K562 (cell line): Measurements from ENCODE around the gene TMED6. TPM values are rescaled to one million over a fixed set of nuclear protein-coding genes. Genes with fewer than 3 reads are reported as not detected.

Source experiments
- ASH1L ChIP-seq: fragments of 450-650 bp; IDR thresholded peaks from 2 replicates; pipeline ENCODE4 v1.6.1; 2018; ENCODE audit warnings: borderline replicate concordance, mild to moderate bottlenecking, low read depth; ENCODE audit not compliant: partially characterized antibody
- BRD9 ChIP-seq: fragments of 450-650 bp; IDR thresholded peaks from 2 replicates; pipeline ENCODE4 v1.6.1; 2018; ENCODE audit warnings: low read depth; ENCODE audit not compliant: partially characterized antibody
- EP400 ChIP-seq: fragments of 450-650 bp; IDR thresholded peaks from 2 replicates; pipeline ENCODE4 v1.6.1; 2017; ENCODE audit warnings: antibody characterized with exemption, mild to moderate bottlenecking, moderate library complexity
- FOXK2 ChIP-seq, 2 experiments: fragments of 450-650 bp; IDR thresholded peaks in 1 of 2; conservative IDR thresholded peaks in 1 of 2; 2 replicates each; pipeline ENCODE4 v1.6.1; 2016; ENCODE audit warnings: low read depth in 2 of 2, mild to moderate bottlenecking in 1 of 2
- JUN ChIP-seq, 2 experiments: sonication (generic) in 1 of 2; formaldehyde crosslinking in 1 of 2; IDR thresholded peaks; 2 replicates each; pipeline versions ENCODE4 v1.6.1 to v1.8.0; 2012 to 2022; ENCODE audit warnings: borderline replicate concordance in 2 of 2, mild to moderate bottlenecking in 2 of 2, improper control_type of control experiment in 1 of 2, low read depth in 1 of 2, low read length in 1 of 2, missing genetic modification reagents in 1 of 2
- MEIS2 ChIP-seq: fragments of 450-650 bp; IDR thresholded peaks from 2 replicates; pipeline ENCODE4 v1.6.1; 2014; ENCODE audit warnings: mild to moderate bottlenecking; ENCODE audit not compliant: partially characterized antibody
- MTA1 ChIP-seq: fragments of 450-650 bp; IDR thresholded peaks from 2 replicates; pipeline ENCODE4 v1.6.1; 2017; ENCODE audit warnings: borderline replicate concordance
- PHF21A ChIP-seq: fragments of 450-650 bp; IDR thresholded peaks from 2 replicates; pipeline ENCODE4 v1.6.1; 2017; ENCODE audit warnings: low read depth, borderline replicate concordance
- REST ChIP-seq, 2 experiments: fragments of 450-650 bp; formaldehyde crosslinking in 1 of 2; IDR thresholded peaks; 2 replicates each; pipeline versions ENCODE4 v1.4.0 to v1.6.1; 2014 to 2020; ENCODE audit warnings: mild to moderate bottlenecking in 2 of 2, borderline replicate concordance in 1 of 2, low read depth in 1 of 2
- RNF2 ChIP-seq: sonication (generic); IDR thresholded peaks from 2 replicates; pipeline ENCODE4 v1.6.1; 2016
- SMARCE1 ChIP-seq: fragments of 450-650 bp; IDR thresholded peaks from 2 replicates; pipeline ENCODE4 v1.7.1; 2016; ENCODE audit warnings: mild to moderate bottlenecking
- ZNF696 ChIP-seq: fragments of 250-450 bp; sonication (Bioruptor Pico); conservative IDR thresholded peaks from 2 replicates; pipeline ENCODE4 v1.4.0; 2020; ENCODE audit warnings: mild to moderate bottlenecking, moderate library complexity
- ZZZ3 ChIP-seq: fragments of 450-650 bp; IDR thresholded peaks from 2 replicates; pipeline ENCODE4 v1.6.1; 2016; ENCODE audit warnings: antibody characterized with exemption, mild to moderate bottlenecking, moderate library complexity
- polyA plus RNA-seq, 8 experiments: library from polyadenylated mRNA; depleted of rRNA in 4 of 8; stranded (reverse) in 5 of 8; unstranded in 3 of 8; fragments of >200 nt; fragmentation: Nextera tagmentation in 2 of 8; fragmentation: Illumina TruSeq in 1 of 8; extraction: Ambion mirVana in 2 of 8; extraction: Trizol in 1 of 8; gene quantifications; 2 replicates each; pipeline versions ENCODE4 v1.2.1 to v1.2.3, GENCODE V29; 2011 to 2014; ENCODE audit warnings: inconsistent platforms in 1 of 8, missing spikeins in 1 of 8
- total RNA-seq, 7 experiments: library from RNA; depleted of rRNA in 6 of 7; stranded (reverse); fragments of >200 nt in 6 of 7; fragmentation: Illumina TruSeq in 2 of 7; extraction: Trizol in 2 of 7; gene quantifications; 2 replicates each; pipeline versions ENCODE4 v1.2.1 to v1.2.3, GENCODE V29; 2011 to 2021; ENCODE audit warnings: low replicate concordance in 1 of 7
- TF ChIP-seq, protein P1 (sequence below): fragments of 450-650 bp; IDR thresholded peaks from 2 replicates; pipeline ENCODE4 v1.6.1; 2017; ENCODE audit warnings: antibody characterized with exemption, mild to moderate bottlenecking

Gene TMED6
- total and polyA plus RNA-seq, 9 of the 15 experiments (the other 6 are each of a cell fraction or from before 2014, with no cell fraction given): 0.14 to 0.45 (median 0.25) TPM; not detected in 2

GRCh38 chr16:69396187-69397061 is 44.8 kb upstream of the TMED6 start (continued):
- TF ChIP-seq JUN (IDR thresholded peaks at IDR 0.05; ENCODE audit: borderline replicate concordance, low read depth, low read length) (peak; percentile 10; the same call in 1 of the 2 replicates), JUN (CRISPR knock-in tag; IDR thresholded peaks at IDR 0.05; ENCODE audit: borderline replicate concordance) (no peak), RNF2 (no peak), ZNF696 (CRISPR knock-in tag) (no peak), SMARCE1 (peak; percentile 38; the same call in 1 of the 2 replicates), MTA1 (peak; percentile 26; the same call in 1 of the 2 replicates), ZZZ3 (no peak), EP400 (0 out of 2 replicates have a peak, but pooled peaks have one; percentile 25), MEIS2 (peak; percentile 46), BRD9 (peak; percentile 46), REST (IDR thresholded peaks at IDR 0.05; ENCODE audit: borderline replicate concordance) (peak; percentile 47; the same call in 1 of the 2 replicates), REST (CRISPR knock-in tag; IDR thresholded peaks at IDR 0.05; ENCODE audit: low read depth) (no peak), FOXK2 (conservative IDR thresholded peaks at IDR 0.05 in 1 of 2, IDR thresholded peaks at IDR 0.05 in 1 of 2; ENCODE audit: low read depth in 2 of 2) (peak in 1 of 2 experiments; percentile 9; a peak in 1 of 4 replicates), ASH1L (no peak), PHF21A (0 out of 2 replicates have a peak, but pooled peaks have one; percentile 26)
- TF ChIP-seq, protein P1, sequence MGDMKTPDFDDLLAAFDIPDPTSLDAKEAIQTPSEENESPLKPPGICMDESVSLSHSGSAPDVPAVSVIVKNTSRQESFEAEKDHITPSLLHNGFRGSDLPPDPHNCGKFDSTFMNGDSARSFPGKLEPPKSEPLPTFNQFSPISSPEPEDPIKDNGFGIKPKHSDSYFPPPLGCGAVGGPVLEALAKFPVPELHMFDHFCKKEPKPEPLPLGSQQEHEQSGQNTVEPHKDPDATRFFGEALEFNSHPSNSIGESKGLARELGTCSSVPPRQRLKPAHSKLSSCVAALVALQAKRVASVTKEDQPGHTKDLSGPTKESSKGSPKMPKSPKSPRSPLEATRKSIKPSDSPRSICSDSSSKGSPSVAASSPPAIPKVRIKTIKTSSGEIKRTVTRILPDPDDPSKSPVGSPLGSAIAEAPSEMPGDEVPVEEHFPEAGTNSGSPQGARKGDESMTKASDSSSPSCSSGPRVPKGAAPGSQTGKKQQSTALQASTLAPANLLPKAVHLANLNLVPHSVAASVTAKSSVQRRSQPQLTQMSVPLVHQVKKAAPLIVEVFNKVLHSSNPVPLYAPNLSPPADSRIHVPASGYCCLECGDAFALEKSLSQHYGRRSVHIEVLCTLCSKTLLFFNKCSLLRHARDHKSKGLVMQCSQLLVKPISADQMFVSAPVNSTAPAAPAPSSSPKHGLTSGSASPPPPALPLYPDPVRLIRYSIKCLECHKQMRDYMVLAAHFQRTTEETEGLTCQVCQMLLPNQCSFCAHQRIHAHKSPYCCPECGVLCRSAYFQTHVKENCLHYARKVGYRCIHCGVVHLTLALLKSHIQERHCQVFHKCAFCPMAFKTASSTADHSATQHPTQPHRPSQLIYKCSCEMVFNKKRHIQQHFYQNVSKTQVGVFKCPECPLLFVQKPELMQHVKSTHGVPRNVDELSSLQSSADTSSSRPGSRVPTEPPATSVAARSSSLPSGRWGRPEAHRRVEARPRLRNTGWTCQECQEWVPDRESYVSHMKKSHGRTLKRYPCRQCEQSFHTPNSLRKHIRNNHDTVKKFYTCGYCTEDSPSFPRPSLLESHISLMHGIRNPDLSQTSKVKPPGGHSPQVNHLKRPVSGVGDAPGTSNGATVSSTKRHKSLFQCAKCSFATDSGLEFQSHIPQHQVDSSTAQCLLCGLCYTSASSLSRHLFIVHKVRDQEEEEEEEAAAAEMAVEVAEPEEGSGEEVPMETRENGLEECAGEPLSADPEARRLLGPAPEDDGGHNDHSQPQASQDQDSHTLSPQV: peak; percentile 48; the same call in 1 of the 2 replicates
